ENCODE measurements around the gene TRPV2.

GRCh38 chr17:16464303-16465051 is 49.1 kb downstream of the TRPV2 start:
- TF ChIP-seq CTCF (IDR thresholded peaks at IDR 0.05) (no peak), POLR2A (IDR thresholded peaks at IDR 0.05) (no peak)
